Stimulated activated memory B cell treated with anti-CD40 and anti-IgM and Interleukin-4, amounts not matched to agents 10 μg/mL and 1 μg/mL and 100 μg/mL, for 72 hours (primary cell): Measurements from ENCODE around the gene TOP3A.
"Not testable (repeated sequence)": the region's sequence is repeated elsewhere in the genome, so short reads cannot be mapped to it uniquely, and the experiment has no call there.

Source experiments
- ATAC-seq: fragments of 150-1000 bp; cut with Tn5 transposase; 2 replicates; pipeline ENCODE4 v1.10.0; 2021
- H3K27ac Mint-ChIP-seq: one replicate; pipeline ENCODE4 v1.8.0; 2022; ENCODE audit warnings: mild to moderate bottlenecking, mixed read lengths
- H3K27me3 Mint-ChIP-seq: one replicate; pipeline ENCODE4 v1.8.0; 2022; ENCODE audit warnings: mixed read lengths
- H3K36me3 Mint-ChIP-seq: one replicate; pipeline ENCODE4 v1.8.0; 2022; ENCODE audit warnings: mixed read lengths
- H3K4me1 Mint-ChIP-seq: one replicate; pipeline ENCODE4 v1.8.0; 2022; ENCODE audit warnings: mixed read lengths
- H3K4me3 Mint-ChIP-seq: one replicate; pipeline ENCODE4 v1.8.0; 2022; ENCODE audit warnings: mild to moderate bottlenecking, moderate library complexity, mixed read lengths
- H3K9me3 Mint-ChIP-seq: one replicate; pipeline ENCODE4 v1.8.0; 2022; ENCODE audit warnings: mixed read lengths

Gene TOP3A, protein sequence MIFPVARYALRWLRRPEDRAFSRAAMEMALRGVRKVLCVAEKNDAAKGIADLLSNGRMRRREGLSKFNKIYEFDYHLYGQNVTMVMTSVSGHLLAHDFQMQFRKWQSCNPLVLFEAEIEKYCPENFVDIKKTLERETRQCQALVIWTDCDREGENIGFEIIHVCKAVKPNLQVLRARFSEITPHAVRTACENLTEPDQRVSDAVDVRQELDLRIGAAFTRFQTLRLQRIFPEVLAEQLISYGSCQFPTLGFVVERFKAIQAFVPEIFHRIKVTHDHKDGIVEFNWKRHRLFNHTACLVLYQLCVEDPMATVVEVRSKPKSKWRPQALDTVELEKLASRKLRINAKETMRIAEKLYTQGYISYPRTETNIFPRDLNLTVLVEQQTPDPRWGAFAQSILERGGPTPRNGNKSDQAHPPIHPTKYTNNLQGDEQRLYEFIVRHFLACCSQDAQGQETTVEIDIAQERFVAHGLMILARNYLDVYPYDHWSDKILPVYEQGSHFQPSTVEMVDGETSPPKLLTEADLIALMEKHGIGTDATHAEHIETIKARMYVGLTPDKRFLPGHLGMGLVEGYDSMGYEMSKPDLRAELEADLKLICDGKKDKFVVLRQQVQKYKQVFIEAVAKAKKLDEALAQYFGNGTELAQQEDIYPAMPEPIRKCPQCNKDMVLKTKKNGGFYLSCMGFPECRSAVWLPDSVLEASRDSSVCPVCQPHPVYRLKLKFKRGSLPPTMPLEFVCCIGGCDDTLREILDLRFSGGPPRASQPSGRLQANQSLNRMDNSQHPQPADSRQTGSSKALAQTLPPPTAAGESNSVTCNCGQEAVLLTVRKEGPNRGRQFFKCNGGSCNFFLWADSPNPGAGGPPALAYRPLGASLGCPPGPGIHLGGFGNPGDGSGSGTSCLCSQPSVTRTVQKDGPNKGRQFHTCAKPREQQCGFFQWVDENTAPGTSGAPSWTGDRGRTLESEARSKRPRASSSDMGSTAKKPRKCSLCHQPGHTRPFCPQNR

DNA sequence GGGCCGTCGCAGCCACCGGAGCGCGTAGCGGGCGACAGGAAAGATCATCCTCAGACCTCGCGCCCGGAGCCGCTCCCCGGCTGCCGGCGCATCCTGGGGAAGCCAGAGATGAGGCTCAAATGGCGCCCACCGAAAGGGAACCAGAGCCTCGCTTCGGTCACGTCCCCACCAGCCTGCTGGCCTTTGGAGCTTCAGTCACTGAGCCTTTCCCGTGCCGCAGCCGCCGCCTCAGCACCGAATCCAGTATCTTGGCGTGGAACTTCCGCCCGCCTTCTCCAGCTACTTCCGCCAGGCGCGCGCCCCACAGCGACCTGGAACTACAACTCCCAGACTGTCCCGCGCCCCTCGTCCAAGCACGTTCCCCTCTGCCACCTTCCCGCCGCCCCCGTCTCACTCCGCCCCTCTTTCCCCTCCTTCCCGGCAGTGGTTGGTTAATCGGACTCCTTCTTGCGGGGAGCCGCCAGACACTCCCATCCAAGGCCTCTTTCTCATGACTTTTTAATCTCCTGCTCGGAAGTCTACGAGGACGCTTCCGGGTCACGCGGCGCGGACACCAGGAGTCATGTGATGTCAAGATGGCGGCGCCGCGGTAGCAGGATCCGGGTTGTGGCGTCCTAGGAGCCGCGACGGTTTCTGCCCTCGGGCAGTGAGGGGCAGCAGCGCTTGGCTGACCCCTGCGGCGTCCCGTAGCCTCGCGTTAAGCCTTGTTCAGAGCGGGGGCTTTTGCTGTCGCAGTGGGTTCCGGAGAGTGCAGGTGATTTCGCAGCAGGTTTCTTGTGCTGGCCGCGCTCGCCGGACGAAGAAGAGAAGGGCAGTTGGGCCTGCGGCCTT, at the start of gene TOP3A, which contains the start of gene SMCR8:
Gene TOP3A (minus strand): TSS at position 264 of the 831 bp plus-strand sequence. CDS start 216 bp downstream, at position 48.
Gene SMCR8 (plus strand): TSS at position 563 of the 831 bp plus-strand sequence. CDS start 497 bp downstream, outside the sequence.
- Mint-ChIP-seq H3K27ac (peak within 1 kb of the TSS; percentile 94), H3K4me1 (peaks cover 71% of the 10 kb centered on the region), H3K9me3 (no peaks in the 10 kb centered on the region), H3K36me3 (peaks cover 46% of the 10 kb centered on the region), H3K27me3 (no peaks in the 10 kb centered on the region), H3K4me3 (peak within 1 kb of the TSS; percentile 81)
- peak; percentile 98 for ATAC-seq

DNA sequence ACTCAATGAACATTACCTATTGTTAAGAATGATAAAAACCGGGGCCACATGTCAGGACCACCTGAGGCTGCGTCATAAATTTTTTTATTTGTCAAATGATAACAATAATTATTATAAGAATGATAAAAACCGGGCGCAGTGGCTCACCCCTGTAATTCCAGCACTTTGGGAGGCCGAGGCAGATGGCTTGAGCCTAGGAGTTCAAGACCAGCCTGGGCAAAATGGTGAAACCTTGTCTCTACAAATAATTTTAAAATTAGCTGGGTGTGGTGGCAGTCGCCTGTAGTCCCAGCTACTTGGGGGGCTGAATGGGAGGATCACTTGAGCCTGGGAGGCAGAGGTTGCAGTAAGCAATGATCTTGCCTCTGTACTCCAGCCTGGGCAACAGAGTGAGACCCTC, 49.4 kb upstream of the TOP3A start:
- Mint-ChIP-seq H3K4me1 (peaks cover 11% of the 10 kb centered on the region), H3K36me3 (no peaks in the 10 kb centered on the region), H3K27ac (no peak overlapping the region), H3K4me3 (no peak overlapping the region), H3K27me3 (no peaks in the 10 kb centered on the region), H3K9me3 (no peaks in the 10 kb centered on the region)
- ATAC-seq: no peak

DNA sequence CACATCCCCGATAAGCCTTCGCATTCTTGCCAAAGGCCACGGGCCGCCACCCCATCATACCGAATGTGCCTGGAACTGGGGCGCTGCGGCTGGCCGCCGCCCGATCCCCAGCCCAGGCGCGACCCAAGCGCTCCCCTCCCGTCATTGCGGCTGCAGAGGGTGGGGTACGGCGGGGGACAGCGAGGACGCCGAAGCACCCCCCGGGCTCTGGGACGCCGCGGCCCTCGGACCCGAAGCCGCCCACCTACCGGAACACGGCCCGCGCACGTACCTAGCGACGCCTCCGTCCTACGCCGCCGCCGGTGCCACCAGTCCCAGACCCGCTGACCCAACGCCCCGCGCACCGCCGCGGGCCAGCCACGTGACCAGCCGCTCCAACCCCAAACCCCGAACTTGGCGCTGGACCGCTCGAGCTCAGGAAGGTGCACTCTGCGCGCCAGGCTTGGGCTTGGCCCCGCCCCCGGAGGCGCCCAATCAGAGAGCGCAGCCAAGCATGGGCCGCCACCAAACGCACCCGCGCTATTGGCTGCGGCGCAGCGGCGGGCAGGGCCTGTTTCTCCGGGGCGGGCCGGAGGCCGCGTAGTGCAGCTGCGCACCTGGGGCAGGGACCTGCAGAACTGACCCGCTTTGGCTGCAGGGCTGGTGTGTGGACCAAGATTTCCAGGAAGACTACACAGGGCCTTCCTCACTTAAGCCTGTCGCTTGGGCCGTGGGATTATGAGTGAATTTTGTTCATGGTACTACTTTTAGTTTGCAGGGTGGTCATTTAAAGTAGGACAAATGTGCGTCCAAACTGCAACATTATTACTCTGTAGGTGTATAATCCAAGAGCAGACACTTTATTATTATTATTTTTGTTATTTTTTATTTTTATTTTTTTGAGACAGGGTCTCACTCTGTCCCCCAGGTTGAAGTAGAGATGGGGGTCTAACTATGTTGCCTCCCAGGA, 48.6 kb upstream of the TOP3A start, which contains the start of gene SHMT1:
Gene SHMT1 (minus strand): TSS at position 450 of the 949 bp plus-strand sequence. CDS start 7,569 bp downstream, outside the sequence.
- Mint-ChIP-seq H3K27ac (peak within 1 kb of the TSS; percentile 75), H3K36me3 (no peaks in the 10 kb centered on the region), H3K4me3 (peak within 1 kb of the TSS; percentile 87), H3K27me3 (no peaks in the 10 kb centered on the region), H3K4me1 (peaks cover 11% of the 10 kb centered on the region), H3K9me3 (no peaks in the 10 kb centered on the region)
- ATAC-seq: peak; percentile 100

DNA sequence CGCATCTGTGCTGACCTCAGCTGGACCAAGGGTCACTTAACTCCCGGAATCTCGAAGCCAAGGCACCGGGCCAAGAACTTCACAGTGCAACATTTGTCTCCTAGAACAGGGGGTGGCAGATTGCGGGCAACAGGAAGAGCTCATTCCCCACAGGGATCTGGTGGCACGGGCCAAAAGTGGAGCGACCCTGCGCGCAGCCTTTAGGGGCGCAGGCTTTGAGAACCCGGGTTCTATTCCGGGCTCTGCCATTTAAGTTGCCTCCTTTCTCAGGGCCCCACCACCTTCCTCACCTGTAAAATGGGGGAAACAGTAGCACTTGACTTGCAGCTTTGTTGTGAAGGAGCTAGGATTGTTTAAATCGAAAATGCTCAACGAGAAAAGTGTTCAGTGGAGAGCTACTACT, 47.9 kb upstream of the TOP3A start:
- Mint-ChIP-seq H3K4me1 (peaks cover 11% of the 10 kb centered on the region), H3K4me3 (peak overlapping the region; percentile 87), H3K27ac (peak overlapping the region; percentile 75), H3K36me3 (no peaks in the 10 kb centered on the region), H3K9me3 (no peaks in the 10 kb centered on the region), H3K27me3 (no peaks in the 10 kb centered on the region)
- ATAC-seq: peak; percentile 1

DNA sequence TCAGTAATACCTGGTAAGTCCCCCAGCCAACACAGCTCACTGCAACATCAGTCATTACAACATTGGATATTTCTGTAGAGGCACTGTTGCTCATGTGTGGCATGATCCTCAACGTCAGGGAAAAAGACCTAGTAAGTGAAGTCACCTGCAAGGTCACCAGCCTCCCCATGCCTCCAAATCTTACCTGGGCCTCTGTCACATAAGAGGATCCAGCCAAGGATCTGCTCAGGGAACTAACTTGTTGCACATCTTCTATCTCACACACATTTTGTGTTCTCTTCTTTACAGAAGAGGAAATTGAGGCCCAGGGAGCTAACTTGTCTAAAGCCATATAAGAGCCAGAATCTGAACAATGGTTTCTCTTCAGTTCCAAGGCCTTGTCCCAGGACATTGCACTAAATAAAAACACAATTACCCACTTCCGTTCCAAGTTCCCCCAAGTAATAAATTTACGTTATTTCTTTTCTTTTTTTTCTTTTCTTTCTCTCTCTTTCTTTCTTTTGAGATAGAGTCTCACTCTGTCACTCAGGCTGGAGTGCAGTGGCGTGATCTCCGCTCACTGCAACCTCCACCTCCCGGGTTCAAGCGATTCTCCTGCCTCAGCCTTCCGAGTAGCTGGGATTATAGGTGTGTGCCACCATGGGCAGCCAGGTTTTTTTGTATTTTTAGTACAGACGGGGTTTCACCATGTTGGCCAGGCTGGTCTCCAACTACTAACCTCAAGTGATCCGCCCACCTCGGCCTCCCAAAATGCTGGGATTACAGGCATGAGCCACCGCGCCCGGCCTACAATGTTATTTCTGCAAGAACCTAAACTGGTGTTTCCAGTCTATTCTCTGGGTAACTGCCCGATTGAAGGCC, 47.3 kb upstream of the TOP3A start:
- Mint-ChIP-seq H3K9me3 (no peaks in the 10 kb centered on the region), H3K4me3 (peak overlapping the region; percentile 87), H3K36me3 (no peaks in the 10 kb centered on the region), H3K4me1 (peaks cover 11% of the 10 kb centered on the region), H3K27me3 (no peaks in the 10 kb centered on the region), H3K27ac (peak overlapping the region; percentile 75)
- no peak for ATAC-seq

DNA sequence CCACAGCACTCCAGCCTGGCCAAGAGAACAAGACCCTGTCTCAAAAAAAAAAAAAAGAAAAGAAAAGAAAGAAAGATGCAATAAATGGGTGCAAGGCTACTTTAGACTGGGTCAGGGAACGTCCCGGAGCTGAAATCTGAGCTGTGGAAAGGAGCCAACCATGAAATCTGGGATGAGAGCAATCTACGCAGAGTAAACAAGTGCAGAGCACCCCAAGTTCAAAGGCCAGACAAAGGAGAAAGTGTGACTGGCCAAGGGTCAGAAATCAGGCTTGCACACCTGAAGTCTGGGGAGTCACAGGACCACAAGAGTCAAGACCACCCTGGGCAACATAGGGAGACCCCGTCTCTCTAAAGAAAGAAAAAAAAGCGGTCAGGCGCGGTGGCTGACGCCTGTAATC, 45.7 kb upstream of the TOP3A start:
- Mint-ChIP-seq H3K36me3 (no peaks in the 10 kb centered on the region), H3K4me1 (peaks cover 11% of the 10 kb centered on the region), H3K9me3 (no peaks in the 10 kb centered on the region), H3K4me3 (no peak overlapping the region), H3K27me3 (no peaks in the 10 kb centered on the region), H3K27ac (no peak overlapping the region)
- no peak for ATAC-seq

DNA sequence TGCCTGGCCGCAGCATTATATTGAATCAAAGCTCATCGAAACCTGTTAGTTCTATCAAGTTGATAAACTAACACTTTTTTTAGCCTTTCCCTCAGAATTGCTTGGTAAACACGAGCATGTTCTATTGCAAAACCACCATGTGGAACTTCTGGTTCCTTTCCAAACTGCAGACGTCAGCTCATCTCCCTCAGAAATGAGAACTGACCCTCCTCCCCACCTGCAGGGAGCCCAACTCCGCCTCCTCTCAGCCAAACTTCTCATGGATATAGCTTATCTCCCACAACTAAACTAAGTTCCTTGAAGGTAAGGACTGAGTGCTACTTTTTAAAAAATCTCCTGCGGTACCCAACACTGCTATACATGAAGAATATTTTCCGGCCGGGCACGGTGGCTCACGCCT, 41.8 kb upstream of the TOP3A start:
- ATAC-seq: no peak
- Mint-ChIP-seq H3K27me3 (no peaks in the 10 kb centered on the region), H3K27ac (no peak overlapping the region), H3K9me3 (no peaks in the 10 kb centered on the region), H3K4me3 (no peak overlapping the region), H3K4me1 (no peaks in the 10 kb centered on the region), H3K36me3 (peaks cover 12% of the 10 kb centered on the region)

DNA sequence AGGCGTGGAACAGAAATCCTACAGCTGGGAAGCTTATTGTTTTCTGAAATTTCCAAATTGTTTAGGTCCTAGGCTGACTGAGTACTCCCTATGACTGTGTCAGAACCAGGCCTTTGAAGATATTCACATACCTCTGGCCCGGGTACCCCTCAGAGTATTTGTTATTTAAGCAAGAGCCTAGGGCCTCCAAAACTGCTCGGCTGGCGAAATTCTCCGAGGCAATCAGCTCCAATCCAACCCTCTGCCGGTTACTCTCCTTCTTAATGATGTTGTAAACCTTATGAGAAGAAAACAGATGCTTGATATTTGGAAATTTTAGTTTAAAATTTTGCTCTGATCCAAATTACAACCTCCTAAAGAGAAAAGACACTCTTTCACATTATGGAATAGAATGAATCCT, 38.7 kb upstream of the TOP3A start:
- ATAC-seq: no peak
- H3K4me3 Mint-ChIP-seq: no peak overlapping the region
- H3K9me3 Mint-ChIP-seq: no peaks in the 10 kb centered on the region
- H3K4me1 Mint-ChIP-seq: no peaks in the 10 kb centered on the region
- H3K36me3 Mint-ChIP-seq: peaks cover 18% of the 10 kb centered on the region
- no peak overlapping the region for H3K27ac Mint-ChIP-seq
- H3K27me3 Mint-ChIP-seq: no peaks in the 10 kb centered on the region

DNA sequence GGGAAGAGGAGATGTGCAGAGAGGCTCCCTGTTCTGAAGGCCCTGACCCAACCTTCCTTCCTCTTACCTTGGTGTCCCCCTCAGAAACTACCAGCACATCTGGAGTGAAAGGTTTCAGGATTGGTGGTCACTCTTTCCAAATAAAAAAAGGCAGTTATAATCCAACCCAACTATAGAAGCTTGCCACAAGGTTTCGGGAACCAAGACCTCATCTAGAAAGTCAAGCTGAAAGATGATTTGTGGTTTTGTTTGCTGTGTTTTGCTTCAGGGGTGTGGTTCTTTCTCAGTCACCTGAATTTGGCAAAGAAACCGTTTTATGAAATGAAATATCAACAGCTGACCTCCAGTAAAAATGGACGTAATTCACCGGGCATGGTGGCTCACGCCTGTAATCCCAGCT, 29.2 kb upstream of the TOP3A start:
- Mint-ChIP-seq H3K4me3 (no peak overlapping the region), H3K27ac (no peak overlapping the region), H3K27me3 (no peaks in the 10 kb centered on the region), H3K36me3 (peaks cover 39% of the 10 kb centered on the region), H3K4me1 (no peaks in the 10 kb centered on the region), H3K9me3 (no peaks in the 10 kb centered on the region)
- ATAC-seq: no peak

DNA sequence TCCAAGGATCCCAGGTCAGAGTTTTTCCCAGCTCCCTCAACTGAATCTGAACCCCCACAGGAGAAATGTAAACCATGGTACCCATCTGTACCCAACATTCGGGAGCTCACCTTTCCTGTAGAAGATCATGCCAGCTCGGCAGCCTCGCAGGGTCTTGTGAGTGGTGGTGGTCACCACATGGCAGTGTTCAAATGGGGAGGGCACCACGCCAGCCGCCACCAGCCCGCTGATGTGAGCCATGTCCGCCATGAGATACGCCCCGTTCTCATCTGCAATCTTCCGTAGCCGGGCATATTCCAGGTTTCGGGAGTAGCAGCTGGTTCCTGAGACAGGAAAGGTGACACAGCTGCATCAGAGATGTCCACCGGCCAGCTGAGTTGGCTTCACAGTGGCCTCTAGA, 25.1 kb upstream of the TOP3A start:
- Mint-ChIP-seq H3K4me3 (no peak overlapping the region), H3K4me1 (no peaks in the 10 kb centered on the region)

DNA sequence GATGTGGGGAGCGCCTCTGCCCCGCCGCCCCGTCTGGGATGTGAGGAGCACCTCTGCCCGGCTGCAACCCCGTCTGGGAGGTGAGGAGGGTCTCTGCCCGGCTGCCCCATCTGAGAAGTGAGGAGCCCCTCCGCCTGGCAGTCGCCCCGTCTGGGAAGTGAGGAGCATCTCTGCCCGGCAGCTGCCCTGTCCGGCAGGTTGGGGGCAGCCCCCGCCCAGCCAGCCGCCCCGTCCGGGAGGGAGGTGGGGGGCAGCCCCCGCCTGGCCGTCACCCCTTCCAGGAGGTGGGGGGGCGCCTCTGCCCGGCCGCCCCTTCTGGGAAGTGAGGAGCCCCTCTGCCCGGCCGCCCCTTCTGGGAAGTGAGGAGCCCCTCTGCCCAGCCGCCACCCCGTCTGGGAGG, 23.4 kb upstream of the TOP3A start:
- H3K9me3 Mint-ChIP-seq, H3K27me3 Mint-ChIP-seq, H3K4me3 Mint-ChIP-seq, H3K4me1 Mint-ChIP-seq, ATAC-seq, H3K27ac Mint-ChIP-seq: not testable (repeated sequence)
- peaks cover 48% of the 10 kb centered on the region for H3K36me3 Mint-ChIP-seq

More for the DNA sequence above, 25.1 kb upstream of the TOP3A start:
- peaks cover 41% of the 10 kb centered on the region for H3K36me3 Mint-ChIP-seq
- H3K9me3 Mint-ChIP-seq: no peaks in the 10 kb centered on the region
- no peak overlapping the region for H3K27ac Mint-ChIP-seq
- no peaks in the 10 kb centered on the region for H3K27me3 Mint-ChIP-seq
- no peak for ATAC-seq

DNA sequence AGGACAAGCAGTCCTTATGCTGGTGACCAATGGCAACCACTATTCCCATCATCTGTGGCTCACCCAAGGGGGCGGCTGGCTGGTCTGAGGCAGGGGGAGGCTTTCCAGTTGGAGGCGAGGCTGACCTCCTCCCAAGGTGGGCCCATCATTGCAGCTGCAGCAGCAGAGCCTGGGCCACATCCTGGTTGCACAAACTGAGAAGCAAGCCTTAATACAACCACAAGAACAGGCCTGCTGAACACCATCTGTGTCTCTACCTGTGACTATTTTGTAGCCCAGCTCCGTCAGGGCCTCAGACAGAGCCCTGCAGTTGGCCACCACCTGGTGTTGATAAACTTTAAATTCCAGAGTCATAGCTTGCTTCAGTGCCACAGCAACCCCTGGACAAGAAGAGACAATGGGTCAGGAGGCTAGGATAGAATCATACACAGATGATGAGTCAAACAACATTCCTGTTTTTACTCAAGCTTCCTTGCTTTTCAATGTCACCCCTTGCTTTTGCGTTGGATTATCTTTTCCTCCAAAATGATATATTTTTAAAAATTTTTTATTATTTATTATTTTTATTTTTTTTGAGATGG, 18.2 kb upstream of the TOP3A start:
- Mint-ChIP-seq H3K27ac (no peak overlapping the region), H3K27me3 (no peaks in the 10 kb centered on the region), H3K36me3 (peaks cover 34% of the 10 kb centered on the region), H3K9me3 (no peaks in the 10 kb centered on the region), H3K4me3 (no peak overlapping the region), H3K4me1 (no peaks in the 10 kb centered on the region)
- no peak for ATAC-seq

DNA sequence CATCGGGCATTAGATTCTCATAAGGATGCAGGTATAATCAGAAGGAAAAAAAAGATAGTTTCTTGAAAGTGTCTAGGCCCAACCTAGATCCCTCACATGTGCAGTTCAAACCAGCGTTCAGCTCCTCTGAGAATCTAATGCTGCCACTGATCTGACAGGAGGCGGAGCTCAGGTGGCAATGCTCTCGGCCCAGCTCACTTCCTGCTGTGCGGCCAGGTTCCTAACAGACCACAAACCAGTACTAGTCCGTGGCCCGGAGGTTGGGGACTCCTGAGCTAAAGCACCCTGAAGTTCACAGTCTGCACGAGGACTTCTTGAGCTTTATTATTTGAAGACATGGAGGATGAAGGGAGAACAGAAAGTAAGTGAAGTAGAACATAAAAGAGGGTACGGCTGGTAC, 17.1 kb upstream of the TOP3A start:
- peaks cover under 1% of the 10 kb centered on the region for H3K4me1 Mint-ChIP-seq
- ATAC-seq: no peak
- H3K27ac Mint-ChIP-seq: no peak overlapping the region
- no peaks in the 10 kb centered on the region for H3K27me3 Mint-ChIP-seq
- H3K4me3 Mint-ChIP-seq: no peak overlapping the region
- H3K36me3 Mint-ChIP-seq: peaks cover 34% of the 10 kb centered on the region
- no peaks in the 10 kb centered on the region for H3K9me3 Mint-ChIP-seq
